Type B pancreatic cell (in vitro differentiated cells): ENCODE results near the gene PTEN. TPM values are rescaled to one million over a fixed set of nuclear protein-coding genes. Genes with fewer than 3 reads are reported as not detected.

Source experiments
- DNase-seq: peaks from one replicate; pipeline ENCODE4 v3.0.0; 2021; ENCODE audit warnings: mixed read lengths; ENCODE audit not compliant: unreplicated experiment; ENCODE audit errors: extremely low spot score
- H3K27ac Mint-ChIP-seq: 2 replicates; pipeline ENCODE4 v1.8.0; 2021; ENCODE audit warnings: mild to moderate bottlenecking, mixed read lengths
- H3K27me3 Mint-ChIP-seq: 2 replicates; pipeline ENCODE4 v1.8.0; 2021; ENCODE audit warnings: mixed read lengths
- H3K36me3 Mint-ChIP-seq: 2 replicates; pipeline ENCODE4 v1.8.0; 2021; ENCODE audit warnings: mixed read lengths
- H3K4me1 Mint-ChIP-seq: one replicate; pipeline ENCODE4 v1.8.0; 2021; ENCODE audit warnings: mixed read lengths; ENCODE audit not compliant: unreplicated experiment
- H3K4me3 Mint-ChIP-seq: 2 replicates; pipeline ENCODE4 v1.8.0; 2021; ENCODE audit warnings: mild to moderate bottlenecking, mixed read lengths
- H3K9me3 Mint-ChIP-seq: 2 replicates; pipeline ENCODE4 v1.8.0; 2021; ENCODE audit warnings: mixed read lengths
- total RNA-seq: library from RNA; stranded (reverse); gene quantifications from 2 replicates; pipeline ENCODE4 v1.2.1, GENCODE V29; 2021; ENCODE audit warnings: low replicate concordance
- TF ChIP-seq, protein P1 (sequence below): fragments of 200-600 bp; sonication (generic); conservative IDR thresholded peaks from 2 replicates; pipeline ENCODE4 v1.5.0; 2021; ENCODE audit warnings: antibody characterized with exemption, mild to moderate bottlenecking

PTEN gene
- total RNA-seq, 1 donor from 2014 or later: 93.1 TPM

DNA sequence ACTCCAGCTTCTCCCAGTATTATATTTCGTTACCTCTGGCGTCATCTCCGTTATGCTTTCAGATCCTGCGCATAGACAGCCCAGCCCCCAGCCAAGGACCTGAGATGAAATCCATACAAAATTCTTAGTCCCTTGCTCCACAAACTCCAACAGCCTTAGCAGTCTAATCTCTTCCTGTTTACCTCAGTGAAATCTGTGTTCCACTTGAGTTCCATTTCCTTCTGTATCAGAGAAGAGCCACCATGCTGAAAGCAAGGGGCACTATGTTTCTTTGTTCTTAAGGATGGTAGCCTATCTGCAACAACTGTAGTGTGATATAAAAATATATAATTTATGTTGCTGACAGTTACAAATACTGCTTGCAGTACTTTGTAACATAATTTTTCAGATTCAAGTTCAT lies 59.8 kb downstream of the PTEN start:
- H3K4me3 Mint-ChIP-seq: no peak overlapping the region
- peaks cover 3% of the 10 kb centered on the region for H3K9me3 Mint-ChIP-seq
- DNase-seq: no peak
- H3K27ac Mint-ChIP-seq: no peak overlapping the region
- TF ChIP-seq, protein P1, sequence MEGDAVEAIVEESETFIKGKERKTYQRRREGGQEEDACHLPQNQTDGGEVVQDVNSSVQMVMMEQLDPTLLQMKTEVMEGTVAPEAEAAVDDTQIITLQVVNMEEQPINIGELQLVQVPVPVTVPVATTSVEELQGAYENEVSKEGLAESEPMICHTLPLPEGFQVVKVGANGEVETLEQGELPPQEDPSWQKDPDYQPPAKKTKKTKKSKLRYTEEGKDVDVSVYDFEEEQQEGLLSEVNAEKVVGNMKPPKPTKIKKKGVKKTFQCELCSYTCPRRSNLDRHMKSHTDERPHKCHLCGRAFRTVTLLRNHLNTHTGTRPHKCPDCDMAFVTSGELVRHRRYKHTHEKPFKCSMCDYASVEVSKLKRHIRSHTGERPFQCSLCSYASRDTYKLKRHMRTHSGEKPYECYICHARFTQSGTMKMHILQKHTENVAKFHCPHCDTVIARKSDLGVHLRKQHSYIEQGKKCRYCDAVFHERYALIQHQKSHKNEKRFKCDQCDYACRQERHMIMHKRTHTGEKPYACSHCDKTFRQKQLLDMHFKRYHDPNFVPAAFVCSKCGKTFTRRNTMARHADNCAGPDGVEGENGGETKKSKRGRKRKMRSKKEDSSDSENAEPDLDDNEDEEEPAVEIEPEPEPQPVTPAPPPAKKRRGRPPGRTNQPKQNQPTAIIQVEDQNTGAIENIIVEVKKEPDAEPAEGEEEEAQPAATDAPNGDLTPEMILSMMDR: no peak
- no peaks in the 10 kb centered on the region for H3K27me3 Mint-ChIP-seq
- peaks cover 32% of the 10 kb centered on the region for H3K4me1 Mint-ChIP-seq
- H3K36me3 Mint-ChIP-seq: peaks cover 51% of the 10 kb centered on the region

DNA sequence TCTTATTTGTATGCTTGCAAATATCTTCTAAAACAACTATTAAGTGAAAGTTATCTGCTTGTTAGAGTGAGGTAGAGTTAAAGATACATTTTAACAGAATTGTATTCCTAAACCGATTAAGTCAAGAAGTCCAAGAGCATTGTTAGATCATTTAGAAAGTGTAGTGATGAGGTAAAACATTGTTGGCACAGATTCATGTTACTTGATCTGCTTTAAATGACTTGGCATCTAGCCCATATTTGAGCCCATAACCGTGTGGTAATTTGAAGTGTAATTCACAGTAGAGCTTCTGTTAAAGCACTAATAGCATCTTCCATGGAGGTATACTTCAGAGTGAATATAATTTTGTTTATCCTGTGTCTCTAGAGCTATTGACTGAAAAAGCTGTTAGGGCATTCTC lies 62.1 kb downstream of the PTEN start:
- TF ChIP-seq, protein P1: no peak
- Mint-ChIP-seq H3K9me3 (peaks cover 3% of the 10 kb centered on the region), H3K4me1 (peaks cover 27% of the 10 kb centered on the region), H3K4me3 (no peak overlapping the region), H3K27ac (no peak overlapping the region), H3K36me3 (peaks cover 53% of the 10 kb centered on the region), H3K27me3 (no peaks in the 10 kb centered on the region)
- DNase-seq: no peak

DNA sequence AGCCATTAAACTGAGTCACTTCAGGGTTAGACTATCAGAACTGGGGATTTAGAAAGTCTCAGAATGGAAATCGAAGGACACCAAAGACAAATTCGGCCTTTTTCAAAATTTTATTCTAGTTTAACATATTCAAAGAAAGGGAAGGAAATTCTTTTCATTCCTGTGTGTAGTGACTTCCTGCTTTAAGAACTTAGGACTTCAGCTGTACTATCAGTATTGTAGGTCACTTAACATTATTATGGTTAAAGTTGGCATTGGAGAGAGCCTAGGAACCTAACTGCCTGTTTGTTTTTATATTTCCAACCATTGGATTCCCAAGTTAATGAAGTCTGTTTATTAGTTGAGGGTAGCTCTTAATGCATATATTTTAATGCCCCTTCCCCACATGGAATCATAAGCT lies 63.7 kb downstream of the PTEN start:
- Mint-ChIP-seq H3K4me1 (peaks cover 27% of the 10 kb centered on the region), H3K27me3 (no peaks in the 10 kb centered on the region), H3K4me3 (no peak overlapping the region), H3K9me3 (peaks cover 3% of the 10 kb centered on the region), H3K27ac (no peak overlapping the region), H3K36me3 (peaks cover 48% of the 10 kb centered on the region)
- TF ChIP-seq, protein P1: no peak
- no peak for DNase-seq

DNA sequence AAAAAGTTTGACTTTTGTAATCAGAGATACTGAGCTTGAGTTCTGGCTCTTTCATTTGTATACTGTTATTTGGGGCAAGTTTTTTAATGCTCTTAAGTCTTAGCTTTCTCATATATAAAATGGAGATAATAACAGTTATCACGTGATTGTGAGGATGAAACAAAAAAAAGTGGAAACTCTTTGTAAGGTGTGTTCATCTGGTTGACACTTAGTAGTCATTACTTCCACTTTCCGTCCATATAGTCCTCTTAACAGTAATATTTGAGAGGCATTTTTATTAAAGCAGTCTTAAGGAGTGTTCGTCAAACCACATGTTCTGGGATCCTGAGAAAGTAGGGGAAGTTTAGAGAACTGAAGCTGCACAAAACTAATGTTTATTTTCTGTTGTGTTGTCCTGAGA lies 65.6 kb downstream of the PTEN start:
- no peaks in the 10 kb centered on the region for H3K27me3 Mint-ChIP-seq
- peaks cover 12% of the 10 kb centered on the region for H3K4me1 Mint-ChIP-seq
- no peak for DNase-seq
- peaks cover under 1% of the 10 kb centered on the region for H3K9me3 Mint-ChIP-seq
- TF ChIP-seq, protein P1: no peak
- H3K36me3 Mint-ChIP-seq: peaks cover 34% of the 10 kb centered on the region
- H3K4me3 Mint-ChIP-seq: no peak overlapping the region
- no peak overlapping the region for H3K27ac Mint-ChIP-seq

DNA sequence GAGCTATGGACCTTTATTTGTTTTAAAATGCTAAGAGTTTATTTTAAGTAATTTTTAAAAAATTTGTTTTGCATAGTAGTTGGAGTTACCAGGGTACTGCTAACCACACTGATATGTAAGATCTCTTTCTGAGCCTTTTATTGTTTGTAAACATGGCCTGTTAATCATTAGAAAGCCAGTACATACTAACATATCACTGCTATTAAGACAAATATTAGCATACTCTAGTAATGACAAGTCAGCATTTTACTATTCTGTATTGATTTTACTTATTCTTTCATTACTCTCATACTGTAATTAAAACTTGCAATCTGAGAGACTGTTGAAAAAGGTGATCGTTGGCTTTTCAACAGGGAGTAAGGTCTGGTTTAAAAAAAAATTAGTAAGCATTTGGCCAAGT lies 66.7 kb downstream of the PTEN start:
- Mint-ChIP-seq H3K4me3 (no peak overlapping the region), H3K27ac (no peak overlapping the region)

More for the DNA sequence above, 66.7 kb downstream of the PTEN start:
- TF ChIP-seq, protein P1: no peak
- DNase-seq: no peak
- H3K36me3 Mint-ChIP-seq: peaks cover 32% of the 10 kb centered on the region
- H3K9me3 Mint-ChIP-seq: no peaks in the 10 kb centered on the region
- H3K4me1 Mint-ChIP-seq: peaks cover 11% of the 10 kb centered on the region
- no peaks in the 10 kb centered on the region for H3K27me3 Mint-ChIP-seq
